ENCODE results near the gene BBS10. TPM values are rescaled to one million over a fixed set of nuclear protein-coding genes. Genes with fewer than 3 reads are reported as not detected.

BBS10 gene
- total and polyA plus RNA-seq, 9 of the 15 experiments (the other 6 are each of a cell fraction or from before 2014, with no cell fraction given) = 2.3 to 14.9 (median 5.9) TPM

GRCh38 chr12:76348079-76348901 is at the start of gene BBS10 (continued):
- TF ChIP-seq ZNF592 (IDR thresholded peaks at IDR 0.05) (peak; percentile 50; the same call in 1 of the 2 replicates), ZNF609 (CRISPR knock-in tag; IDR thresholded peaks at IDR 0.05; ENCODE audit: borderline replicate concordance) (0 out of 2 replicates have a peak, but pooled peaks have one; percentile 45), CEBPB (tag; IDR thresholded peaks at IDR 0.05) (no peak), ZNF12 (CRISPR knock-in tag; IDR thresholded peaks at IDR 0.05) (no peak), POU5F1 (IDR thresholded peaks at IDR 0.05; ENCODE audit: borderline replicate concordance, low read depth, low read length, partially characterized antibody) (no peak), CSDE1 (IDR thresholded peaks at IDR 0.05) (no peak), ARNT (IDR thresholded peaks at IDR 0.05) (no peak), MED1 (CRISPR knock-in tag; IDR thresholded peaks at IDR 0.05; ENCODE audit: borderline replicate concordance) (no peak), HMGXB4 (CRISPR knock-in tag; IDR thresholded peaks at IDR 0.05) (no peak), GMEB1 (CRISPR knock-in tag; IDR thresholded peaks at IDR 0.05) (no peak), STAT5B (CRISPR knock-in tag; IDR thresholded peaks at IDR 0.05) (no peak), ZNF384 (IDR thresholded peaks at IDR 0.05; ENCODE audit: low read depth, low read length) (peak; percentile 16; the same call in 1 of the 2 replicates), ZNF24 (IDR thresholded peaks at IDR 0.05) (no peak), ZBTB8A (IDR thresholded peaks at IDR 0.05; ENCODE audit: partially characterized antibody) (no peak)
